ENCODE results near the gene RUNX3. TPM values are rescaled to one million over a fixed set of nuclear protein-coding genes. Genes with fewer than 3 reads are reported as not detected.

The RUNX3 gene
- total and polyA plus RNA-seq, 2 donors (not counting 3 experiments of a cell fraction or from before 2014, with no cell fraction given) = not detected

DNA sequence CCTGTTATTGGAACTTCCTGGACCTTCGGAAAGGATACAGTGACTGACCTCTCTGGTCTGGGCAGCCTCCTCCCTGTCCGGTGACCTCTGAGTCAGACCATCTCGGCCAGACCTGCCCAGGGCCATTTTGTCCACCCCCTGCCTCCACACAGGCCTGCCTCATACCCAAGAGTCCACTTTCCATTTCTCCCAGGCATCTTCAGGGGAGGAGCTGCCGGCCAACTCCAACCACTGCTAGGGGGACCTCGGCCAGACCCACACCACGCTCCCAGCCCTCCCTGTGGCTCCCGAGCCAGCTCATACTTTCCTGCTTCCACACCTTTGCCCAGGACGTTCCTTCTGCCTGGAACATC lies 29.5 kb upstream of the RUNX3 start:
- Histone ChIP-seq H3K27ac (ENCODE audit: insufficient read depth, low read depth, low read length) (no peak overlapping the region), H3K9ac (replicated peaks; ENCODE audit: extremely low read depth, insufficient read depth, low read length) (no peak overlapping the region), H3K27me3 (ENCODE audit: control insufficient read depth in 2 of 2, insufficient read depth in 2 of 2, low read length in 2 of 2) (no peaks in the 10 kb centered on the region), H3K9me1 (replicated peaks; ENCODE audit: control insufficient read depth, extremely low read depth, insufficient read depth, low read length) (no peaks in the 10 kb centered on the region), H3K4me2 (ENCODE audit: insufficient read depth, low read length) (no peak overlapping the region), H4K20me1 (replicated peaks; ENCODE audit: control insufficient read depth, extremely low read depth, insufficient read depth, low read length) (no peaks in the 10 kb centered on the region), H3K4me3 (replicated peaks in 1 of 3; ENCODE audit: insufficient read depth in 1 of 3, low read depth in 1 of 3, low read length in 3 of 3) (no peak overlapping the region), H3K9me3 (replicated peaks; ENCODE audit: control insufficient read depth, insufficient read depth, low read length) (no peaks in the 10 kb centered on the region), H3K79me2 (ENCODE audit: control insufficient read depth, insufficient read depth, low read length) (no peaks in the 10 kb centered on the region), H2AFZ (ENCODE audit: low read depth, low read length) (no peak overlapping the region), H3K36me3 (ENCODE audit: control insufficient read depth in 2 of 2, extremely low read depth in 1 of 2, insufficient read depth in 2 of 2, low read length in 2 of 2) (no peaks in the 10 kb centered on the region), H3K4me1 (ENCODE audit: control insufficient read depth, extremely low read depth, insufficient read depth, low read length) (no peaks in the 10 kb centered on the region)
- DNase-seq (ENCODE audit: low read depth, low spot score) (no peak), FAIRE-seq (no peak)
- POLR2A ChIA-PET = no interaction called here
- TF ChIP-seq MAX (IDR thresholded peaks at IDR 0.05; ENCODE audit: insufficient read depth, insufficient read length) (no peak), MYC (IDR thresholded peaks at IDR 0.05; ENCODE audit: low read depth, low read length) (no peak), POLR2AphosphoS5 (IDR thresholded peaks at IDR 0.05; ENCODE audit: insufficient read depth, low read depth, low read length) (no peak), POLR2A (IDR thresholded peaks at IDR 0.05; ENCODE audit: low read depth, low read length) (no peak), FOS (IDR thresholded peaks at IDR 0.05; ENCODE audit: borderline replicate concordance, insufficient read depth, low read length) (no peak), GATA2 (IDR thresholded peaks at IDR 0.05; ENCODE audit: insufficient read depth, insufficient read length, low read depth, low read length) (no peak), EZH2 (IDR thresholded peaks at IDR 0.05; ENCODE audit: borderline replicate concordance, low read depth, low read length, severe bottlenecking) (no peak), JUN (IDR thresholded peaks at IDR 0.05; ENCODE audit: borderline replicate concordance, insufficient read depth, insufficient read length, low read depth) (no peak), CTCF (IDR thresholded peaks at IDR 0.05; ENCODE audit: extremely low read depth in 1 of 2, insufficient read depth in 1 of 2, low read depth in 1 of 2, low read length in 2 of 2) (no peak)
- BruUV-seq (replicated peaks) = no TSS peak
- CTCF ChIA-PET = no interaction called here
- intact Hi-C loops (cut with micrococcal nuclease) (no loop called here), dilution Hi-C loops (cut with MboI; ENCODE audit: extremely low pct_ligation_motif_present, low sequenced_read_pairs) (no loop called here)
